ENCODE measurements around the gene BMP8B.
A peak's percentile ranks its signal among the peaks of the same experiment; 100 is the strongest.
"Not testable (repeated sequence)": the region's sequence is repeated elsewhere in the genome, so short reads cannot be mapped to it uniquely, and the experiment has no call there.

The BMP8B gene

GRCh38 chr1:39808784-39809517, 20.3 kb upstream of the BMP8B start:
- no peak for DNase-seq

DNA sequence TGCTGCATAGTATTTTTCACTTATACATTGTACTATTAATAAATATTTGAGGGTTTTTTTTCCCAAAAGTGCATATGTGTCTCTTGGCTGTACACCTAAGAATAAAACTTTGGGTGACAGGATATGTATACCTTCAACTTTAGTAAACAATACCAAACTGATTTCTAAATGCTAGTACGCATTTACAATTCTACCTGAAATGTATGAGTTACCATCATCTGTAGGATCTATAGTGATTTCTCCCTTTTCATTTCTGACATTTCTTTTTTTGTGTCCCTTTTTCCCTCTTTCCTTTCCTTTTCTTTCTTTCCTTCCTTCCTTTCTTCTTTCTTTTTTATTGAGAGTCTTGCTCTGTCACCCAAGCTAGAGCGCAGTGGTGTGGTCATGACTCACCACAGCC, 16.7 kb upstream of the BMP8B start:
- no peak for DNase-seq

DNA sequence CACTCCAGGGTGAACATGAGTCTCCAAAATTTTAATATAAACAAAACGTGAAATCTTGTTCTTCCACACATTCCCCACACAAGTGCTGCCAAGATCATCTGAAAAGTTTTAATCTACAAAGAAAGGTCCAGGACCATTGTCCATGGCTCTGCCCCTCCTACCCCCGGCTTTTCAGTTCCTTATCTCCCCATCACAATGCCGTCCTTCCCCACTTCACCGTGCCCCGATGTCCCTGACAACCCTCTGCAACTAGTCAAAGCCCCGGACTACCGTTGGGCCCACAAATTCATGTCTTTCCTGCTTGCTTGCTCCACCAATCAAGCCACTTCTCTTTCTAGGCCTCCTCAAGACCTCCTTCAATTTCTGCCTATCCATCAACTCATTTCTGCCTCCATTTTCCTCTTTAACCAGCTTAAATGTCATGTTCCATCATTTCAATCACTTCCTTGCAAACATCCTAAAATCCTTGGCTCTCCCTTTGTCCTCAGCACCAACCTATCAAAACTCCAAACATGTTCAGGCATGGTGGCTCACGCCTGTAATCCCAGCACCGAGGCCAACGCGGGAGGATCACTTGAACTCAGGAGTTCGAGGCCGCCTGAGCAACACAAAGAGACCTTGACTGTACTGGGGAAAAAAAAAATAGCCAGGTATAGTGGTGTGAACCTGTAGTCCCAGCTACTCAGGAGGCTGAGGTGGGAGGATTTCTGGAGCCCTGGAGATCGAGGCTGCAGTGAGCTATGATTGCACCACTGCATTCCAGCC, 14.0 kb upstream of the BMP8B start:
- DNase-seq: no peak

GRCh38 chr1:39800471-39800835, 11.8 kb upstream of the BMP8B start:
- no peak for DNase-seq

DNA sequence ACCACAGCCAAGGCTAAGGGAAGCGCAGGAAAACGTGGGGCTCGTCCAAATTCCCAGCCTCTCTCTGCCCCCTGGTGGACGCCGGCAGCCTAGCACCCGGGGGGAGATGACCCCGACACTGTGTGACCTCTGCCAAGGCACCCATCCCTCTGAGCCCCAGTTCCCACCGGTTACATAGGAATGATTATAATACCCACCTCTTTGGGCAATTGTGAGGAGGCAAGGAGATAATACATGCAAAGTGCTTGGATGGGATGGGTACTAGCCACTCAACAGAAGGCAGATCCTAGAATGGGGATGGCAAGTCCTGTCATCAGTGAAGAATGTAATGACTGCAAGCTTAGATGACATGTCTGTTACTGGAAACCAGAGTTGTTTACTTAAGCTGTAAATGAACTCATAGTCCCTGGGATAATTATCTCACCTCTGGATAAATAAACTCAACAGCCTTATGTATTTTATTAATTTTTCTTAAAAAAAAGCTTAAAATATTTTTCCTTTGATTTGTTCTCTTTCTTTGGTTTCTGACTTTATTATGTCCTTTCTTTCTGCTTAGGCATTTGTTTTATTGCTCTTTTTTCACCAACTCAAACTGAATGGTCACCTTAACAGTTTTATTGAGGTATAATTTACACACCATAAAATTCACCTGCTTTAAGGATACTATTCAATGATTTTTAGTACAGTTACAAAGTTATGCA, 11.3 kb upstream of the BMP8B start:
- DNase-seq: peak; percentile 80 to 81

DNA sequence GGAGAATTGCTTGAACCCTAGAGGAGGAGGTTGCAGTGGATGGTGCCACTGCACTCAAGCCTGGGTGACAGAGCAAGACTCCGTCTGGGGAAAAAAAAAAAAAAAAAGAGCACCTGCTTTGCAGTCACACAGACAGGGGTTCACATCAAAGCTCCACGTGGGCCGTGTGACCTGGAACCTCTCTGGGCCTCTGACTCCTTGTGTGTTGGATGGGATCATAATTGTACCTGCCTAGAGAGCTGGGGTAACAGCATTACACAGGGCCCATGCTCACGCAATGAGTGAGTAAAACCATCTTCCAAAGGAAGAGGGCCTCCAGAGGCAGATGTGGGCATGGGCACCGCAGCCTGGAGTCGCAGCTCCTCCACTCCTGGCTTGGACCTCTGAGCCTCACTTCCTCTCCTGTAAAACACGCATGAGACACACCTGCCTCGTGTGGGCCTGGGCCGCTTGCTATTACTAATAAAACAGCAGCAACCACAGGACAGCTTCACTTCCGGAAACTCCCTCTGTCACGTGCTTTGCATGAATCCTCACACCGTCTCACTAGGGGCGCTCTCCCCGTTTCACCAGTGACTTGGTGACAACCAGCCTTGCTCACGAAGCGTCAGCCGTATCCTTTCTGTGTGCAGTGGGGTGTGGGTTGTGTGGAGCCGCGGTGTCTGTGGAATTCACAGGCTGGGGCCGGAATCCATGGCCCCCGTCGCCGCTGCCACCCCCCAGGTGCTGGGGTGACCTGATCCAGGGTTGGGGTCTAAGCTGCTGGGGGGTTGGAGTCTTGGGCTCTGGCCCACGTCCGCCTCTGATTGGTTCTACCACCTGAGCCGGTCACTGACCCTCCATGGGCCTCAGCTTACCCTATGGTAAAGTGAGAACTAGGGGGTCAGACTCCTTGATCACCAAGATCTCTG, 10.4 kb upstream of the BMP8B start:
- DNase-seq: peak; percentile 84 to 88

GRCh38 chr1:39795651-39796050, 7.0 kb upstream of the BMP8B start:
- no peak for DNase-seq

- no peak for DNase-seq
These were observed 3.2 kb upstream of the BMP8B start for GRCh38 chr1:39791838-39792237.

GRCh38 chr1:39789571-39790110, 976 bp upstream of the BMP8B start:
- no peak for DNase-seq

DNA sequence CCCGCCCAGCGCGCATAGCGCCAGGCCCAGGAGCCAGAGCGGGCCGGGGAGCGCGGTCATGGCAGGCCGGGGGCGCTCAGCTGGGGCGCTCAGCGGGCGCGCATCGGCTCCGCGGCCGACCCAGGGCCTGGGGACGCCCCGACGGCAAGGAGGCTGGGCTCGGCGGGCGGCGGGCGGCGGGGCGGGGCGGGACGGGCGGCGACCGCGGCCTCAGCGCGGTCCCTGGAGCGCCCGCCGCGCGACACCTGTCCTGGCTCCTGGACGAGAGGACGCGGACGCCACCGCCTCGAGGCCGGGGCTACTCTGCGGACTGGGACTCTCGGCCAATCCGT, 273 bp downstream of the BMP8B start:
- DNase-seq: no peak

DNA sequence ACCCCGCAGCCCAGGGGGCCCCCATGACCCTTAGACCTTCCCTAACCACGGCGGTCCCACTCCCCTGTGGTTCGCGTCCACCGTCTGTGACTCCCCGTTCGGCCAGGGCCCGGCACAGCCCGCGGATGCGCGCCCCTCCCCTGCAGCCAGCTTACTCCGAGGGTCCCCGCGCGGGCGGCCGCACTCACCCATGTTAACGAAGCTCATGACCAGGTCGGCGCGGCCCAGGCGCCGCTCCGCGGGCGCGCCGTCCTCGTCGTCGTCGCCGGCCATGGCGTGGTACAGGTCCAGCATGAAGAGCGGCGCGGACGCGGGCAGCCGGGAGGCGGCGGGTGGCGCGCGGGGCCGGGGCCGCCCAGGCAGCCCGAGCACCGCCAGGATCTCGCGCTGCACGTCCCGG, 701 bp downstream of the BMP8B start:
- DNase-seq: not testable (repeated sequence)

- no peak for DNase-seq
These were observed 1.2 kb downstream of the BMP8B start for GRCh38 chr1:39787468-39787867.

- DNase-seq: not testable (repeated sequence)
These were observed 1.6 kb downstream of the BMP8B start for GRCh38 chr1:39787108-39787375.

DNA sequence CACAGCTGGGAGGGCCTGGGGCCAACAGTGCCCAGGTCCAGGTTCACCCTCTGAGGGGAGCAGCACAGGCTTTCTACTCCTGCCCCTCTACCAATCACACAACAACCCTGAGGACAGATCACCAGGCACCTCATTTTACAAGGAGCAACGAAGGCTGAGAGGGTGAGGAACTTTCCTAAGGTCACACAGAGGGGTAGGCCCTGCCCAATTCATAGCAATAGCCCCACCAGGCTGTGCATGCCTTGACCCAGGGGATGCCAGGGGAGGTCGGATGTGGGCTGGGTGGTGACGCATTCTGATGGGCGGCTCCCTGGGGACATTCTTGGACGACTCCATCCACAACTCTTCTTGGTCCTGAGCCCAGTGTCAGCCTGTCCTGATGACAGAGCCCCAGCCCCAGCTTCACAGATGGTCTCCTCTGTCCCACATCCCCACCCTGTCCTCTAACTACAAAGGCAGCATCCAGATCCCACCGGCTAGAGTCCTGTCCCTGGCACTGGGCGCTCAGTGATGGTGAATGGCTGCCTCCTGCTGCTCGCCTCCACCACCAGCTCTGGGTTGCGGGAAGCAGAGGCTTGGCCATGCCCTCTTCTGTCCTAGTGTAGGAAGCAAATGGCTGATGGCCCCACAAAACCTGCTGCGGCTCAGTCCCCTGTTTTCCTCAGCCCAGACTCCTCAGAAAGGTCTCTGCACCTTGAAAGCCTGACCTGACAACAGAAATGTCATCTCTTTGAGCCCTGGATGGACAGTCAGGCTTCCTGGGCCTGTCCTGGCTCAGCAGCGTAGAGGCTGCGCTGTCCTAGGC, 2.2 kb downstream of the BMP8B start:
- not testable (repeated sequence) for DNase-seq

DNA sequence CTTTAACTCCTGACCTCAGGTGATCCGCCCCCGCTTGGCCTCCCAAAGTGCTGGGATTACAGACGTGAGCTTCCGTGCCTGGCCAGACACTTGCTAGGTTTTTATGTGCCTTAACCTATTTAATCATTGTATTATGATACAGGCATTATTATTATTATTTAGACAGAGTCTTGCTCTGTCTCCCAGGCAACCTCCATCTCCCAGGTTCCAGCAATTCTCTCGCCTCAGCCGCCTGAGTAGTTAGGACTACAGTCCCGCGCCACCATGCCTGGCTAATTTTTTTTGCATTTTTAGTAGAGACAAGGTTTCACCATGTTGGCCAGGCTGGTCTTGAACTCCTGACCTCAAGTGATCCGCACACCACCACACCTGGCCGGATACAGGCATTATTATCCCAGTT, 6.0 kb downstream of the BMP8B start:
- DNase-seq: not testable (repeated sequence)

DNA sequence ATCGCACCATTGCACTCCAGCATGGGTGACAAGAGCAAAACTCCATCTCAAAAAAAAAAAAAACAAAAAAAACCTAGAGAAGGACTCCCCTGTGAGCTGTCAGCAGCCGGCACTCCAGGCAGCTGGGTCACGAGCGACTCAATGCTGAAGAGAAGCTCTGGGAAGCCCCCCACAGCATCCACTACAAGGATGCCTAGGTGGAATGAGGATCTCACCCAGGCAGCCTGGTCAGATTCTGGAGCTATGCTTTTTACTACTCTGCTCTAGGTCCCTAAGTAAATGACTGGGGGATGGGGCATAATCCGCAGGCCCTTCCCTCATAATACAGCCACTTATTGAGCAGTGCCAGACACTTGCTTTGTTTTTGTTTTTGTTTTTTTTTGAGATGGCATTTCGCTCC, 6.6 kb downstream of the BMP8B start:
- DNase-seq: no peak

DNA sequence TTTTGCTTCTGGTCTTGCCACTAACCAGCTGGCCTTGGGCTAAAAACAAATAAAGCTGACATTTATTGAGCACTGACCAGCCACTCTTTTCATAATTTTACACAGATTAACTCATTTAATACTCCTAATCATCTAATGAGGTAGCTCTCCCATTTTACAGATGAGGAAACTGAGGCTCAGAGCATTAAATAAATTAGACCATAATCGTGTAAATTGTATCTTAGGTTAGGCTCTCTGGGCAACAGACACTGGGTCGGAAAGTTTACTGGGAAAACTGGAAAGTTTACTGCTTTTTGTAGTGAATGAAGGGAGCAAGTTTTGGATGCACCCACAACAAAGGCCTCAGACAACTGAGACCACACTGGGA, 7.3 kb downstream of the BMP8B start:
- DNase-seq: no peak

- no peak for DNase-seq
These were observed 8.8 kb downstream of the BMP8B start for GRCh38 chr1:39779821-39780220.

DNA sequence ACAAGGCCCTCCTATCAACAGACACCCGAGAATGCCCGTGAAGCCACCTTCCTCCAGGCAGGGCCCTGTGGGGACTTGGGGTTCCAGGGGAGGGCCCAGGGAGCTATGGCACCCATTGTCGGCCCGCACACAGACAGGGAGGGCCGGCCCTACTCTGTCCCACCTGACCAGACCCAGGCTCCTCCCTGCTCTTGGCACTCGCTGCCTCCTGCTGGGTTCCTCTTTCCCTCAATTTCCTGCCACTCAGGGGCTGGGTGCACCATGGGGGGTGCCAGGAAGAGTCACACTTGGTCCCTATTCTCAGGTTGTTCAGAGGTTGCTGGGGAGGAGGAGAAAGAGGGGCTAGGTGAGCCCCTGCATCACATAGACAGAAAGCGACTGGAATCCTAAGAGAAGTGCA, 9.5 kb downstream of the BMP8B start:
- DNase-seq: no peak

- DNase-seq: not testable (repeated sequence)
These were observed 10.1 kb downstream of the BMP8B start for GRCh38 chr1:39778463-39779099.

DNA sequence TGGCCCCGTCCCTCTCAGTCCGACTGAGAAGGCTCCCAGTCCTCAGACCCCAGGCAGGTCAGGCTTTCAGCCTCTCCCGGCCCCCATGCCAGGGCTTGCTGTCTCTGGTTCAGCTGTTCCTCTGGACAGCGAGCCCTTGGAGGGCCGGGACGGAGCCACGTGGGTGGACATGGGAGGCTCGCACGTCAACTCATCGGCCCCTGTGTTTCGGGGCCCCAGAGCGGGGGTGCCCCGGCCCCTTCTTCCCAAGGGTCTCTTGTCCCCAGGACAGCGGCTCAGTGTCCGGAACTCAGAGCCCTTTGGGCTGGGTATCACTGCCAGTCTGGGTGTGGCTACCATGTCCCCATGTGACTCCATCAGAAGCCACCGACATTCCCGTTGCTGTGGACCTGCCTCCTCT, 10.8 kb downstream of the BMP8B start:
- DNase-seq: not testable (repeated sequence)

DNA sequence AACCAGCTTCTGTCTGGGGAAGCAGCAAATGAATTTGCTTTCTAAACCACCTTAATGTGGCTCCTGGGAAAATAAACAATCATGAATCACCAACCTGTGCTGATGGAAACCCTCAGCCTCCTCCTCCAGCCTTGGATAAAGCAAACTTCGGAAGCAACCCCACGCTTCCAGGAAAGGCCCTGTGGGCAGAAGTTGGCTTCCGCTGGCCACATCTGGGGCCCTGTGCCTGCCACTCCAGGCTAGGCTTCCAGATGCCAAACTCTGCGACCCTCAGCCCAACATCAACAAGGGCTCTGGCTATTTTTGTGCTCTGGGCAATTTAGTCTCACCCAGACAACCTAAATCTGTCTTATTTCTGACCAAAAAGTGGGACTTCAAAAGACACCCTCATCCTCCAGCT, 11.4 kb downstream of the BMP8B start:
- DNase-seq: no peak

All from stimulated activated CD4-positive, alpha-beta T cell treated with anti-CD3 and anti-CD28 coated beads, Interleukin-2, amount 100 ng/mL, for 24 hours (primary cell).